Measurements from ENCODE around the gene MYH15. TPM values are rescaled to one million over a fixed set of nuclear protein-coding genes. Genes with fewer than 3 reads are reported as not detected.

MYH15 gene
- polyA plus RNA-seq, 3 donors, result not detected

GRCh38 chr3:108412121-108412750 lies 98.2 kb downstream of the MYH15 start:
- intact Hi-C loops (cut with micrococcal nuclease), result no loop called here
- no peak overlapping the region for H3K27ac ChIP-seq (ENCODE audit: low read depth in 1 of 2, low read length in 2 of 2)

GRCh38 chr3:108410531-108410984 lies 99.8 kb downstream of the MYH15 start:
- peaks cover 24 to 26% of the 10 kb centered on the region in 2 donors for H3K4me1 ChIP-seq (ENCODE audit: control insufficient read depth in 1 of 2, insufficient read depth in 2 of 2, low read length in 2 of 2)
- H3K27me3 ChIP-seq (ENCODE audit: control insufficient read depth in 2 of 2, insufficient read depth in 2 of 2, low read length in 2 of 2), result no peaks in the 10 kb centered on the region
- intact Hi-C loops (cut with micrococcal nuclease), result no loop called here
- no peaks in the 10 kb centered on the region for H3K9me3 ChIP-seq (replicated peaks in 1 of 2; ENCODE audit: control insufficient read depth in 1 of 2, insufficient read depth in 1 of 2, low read length in 2 of 2)
- H3K9ac ChIP-seq (ENCODE audit: insufficient read depth, low read length, poor library complexity, severe bottlenecking), result no peak overlapping the region
- Mint-ChIP-seq H3K4me1 (peaks cover 28% of the 10 kb centered on the region), H3K27me3 (ENCODE audit: low read depth in 3 of 3) (no peaks in the 10 kb centered on the region), H3K36me3 (no peaks in the 10 kb centered on the region), H3K27ac (no peak overlapping the region), H3K9me3 (no peaks in the 10 kb centered on the region), H3K4me3 (no peak overlapping the region)
- H3K4me3 ChIP-seq (replicated peaks in 1 of 3; ENCODE audit: low read depth in 2 of 3, low read length in 3 of 3), result no peak overlapping the region
- no peak for DNase-seq
- no peak for TF ChIP-seq CTCF (IDR thresholded peaks at IDR 0.05)
- H3K27ac ChIP-seq (ENCODE audit: low read depth in 1 of 2, low read length in 2 of 2), result no peak overlapping the region
- no peaks in the 10 kb centered on the region for H4K20me1 ChIP-seq (ENCODE audit: insufficient read depth, low read length)
- H3K4me2 ChIP-seq (replicated peaks; ENCODE audit: extremely low read depth, low read length, poor library complexity, severe bottlenecking), result no peak overlapping the region
- no peaks in the 10 kb centered on the region for H3K79me2 ChIP-seq (ENCODE audit: insufficient read depth, low read length)
- H3K36me3 ChIP-seq (replicated peaks in 1 of 2; ENCODE audit: control insufficient read depth in 1 of 2, insufficient read depth in 2 of 2, low read length in 2 of 2), result no peaks in the 10 kb centered on the region
- 88% methylated on average over 11 of the region's 11 CpGs for WGBS (ENCODE audit: insufficient coverage)
- no peak overlapping the region for H2AFZ ChIP-seq (ENCODE audit: insufficient read depth, low read depth, low read length, poor library complexity, severe bottlenecking)

More at GRCh38 chr3:108412121-108412750, 98.2 kb downstream of the MYH15 start:
- Mint-ChIP-seq H3K4me1 (peaks cover 11% of the 10 kb centered on the region), H3K27ac (no peak overlapping the region), H3K9me3 (no peaks in the 10 kb centered on the region), H3K4me3 (no peak overlapping the region), H3K36me3 (no peaks in the 10 kb centered on the region), H3K27me3 (ENCODE audit: low read depth in 3 of 3) (no peaks in the 10 kb centered on the region)
- no peak for DNase-seq
- Histone ChIP-seq H2AFZ (ENCODE audit: insufficient read depth, low read depth, low read length, poor library complexity, severe bottlenecking) (no peak overlapping the region), H3K4me1 (ENCODE audit: control insufficient read depth in 1 of 2, insufficient read depth in 2 of 2, low read length in 2 of 2) (peaks cover 7 to 11% of the 10 kb centered on the region in 2 donors), H3K9ac (ENCODE audit: insufficient read depth, low read length, poor library complexity, severe bottlenecking) (no peak overlapping the region), H3K4me3 (replicated peaks in 1 of 3; ENCODE audit: low read depth in 2 of 3, low read length in 3 of 3) (no peak overlapping the region), H3K36me3 (replicated peaks in 1 of 2; ENCODE audit: control insufficient read depth in 1 of 2, insufficient read depth in 2 of 2, low read length in 2 of 2) (no peaks in the 10 kb centered on the region), H4K20me1 (ENCODE audit: insufficient read depth, low read length) (no peaks in the 10 kb centered on the region), H3K79me2 (ENCODE audit: insufficient read depth, low read length) (no peaks in the 10 kb centered on the region), H3K4me2 (replicated peaks; ENCODE audit: extremely low read depth, low read length, poor library complexity, severe bottlenecking) (no peak overlapping the region), H3K27me3 (ENCODE audit: control insufficient read depth in 2 of 2, insufficient read depth in 2 of 2, low read length in 2 of 2) (no peaks in the 10 kb centered on the region), H3K9me3 (replicated peaks in 1 of 2; ENCODE audit: control insufficient read depth in 1 of 2, insufficient read depth in 1 of 2, low read length in 2 of 2) (no peaks in the 10 kb centered on the region)
- no CpG with 5 or more reads among the region's 6 CpGs for WGBS (ENCODE audit: insufficient coverage)
- no peak for TF ChIP-seq CTCF (IDR thresholded peaks at IDR 0.05)

All from CD14-positive monocyte (primary cell).